ENCODE data around the gene SGCD. TPM values are rescaled to one million over a fixed set of nuclear protein-coding genes. Genes with fewer than 3 reads are reported as not detected.

SGCD gene
- polyA plus RNA-seq, 4 donors, result 0.22 to 7.5 (median 0.62) TPM

DNA sequence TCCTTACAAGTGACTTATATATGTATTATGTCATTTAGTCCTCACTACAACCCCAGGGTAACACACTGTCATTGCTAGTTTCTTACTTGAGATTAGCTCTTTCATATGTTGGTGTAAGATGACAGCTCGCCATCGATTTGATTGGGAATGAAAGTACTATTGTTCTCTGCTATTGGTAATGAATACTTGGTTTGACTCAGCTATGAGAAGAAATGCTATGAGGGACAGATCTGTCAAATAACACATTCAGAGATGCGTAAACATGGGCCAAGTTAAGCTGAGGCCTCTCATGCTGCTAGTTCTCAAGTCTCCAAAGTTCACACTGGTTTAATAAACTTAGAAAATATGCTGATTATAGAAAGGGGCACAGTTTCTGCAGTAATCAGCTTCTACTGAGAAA, 142.7 kb downstream of the SGCD start:
- no peak overlapping the region for H3K4me3 ChIP-seq (ENCODE audit: low read depth in 1 of 3, low read length in 3 of 3)
- H3K4me1 ChIP-seq (ENCODE audit: control insufficient read depth in 3 of 3, insufficient read depth in 2 of 3, low read depth in 1 of 3, low read length in 2 of 3), result no peaks in the 10 kb centered on the region
- H3K27me3 ChIP-seq (ENCODE audit: control insufficient read depth in 3 of 3, insufficient read depth in 3 of 3, low read length in 3 of 3), result no peaks in the 10 kb centered on the region
- H3K27ac ChIP-seq (ENCODE audit: low read depth in 1 of 3, low read length in 2 of 3), result no peak overlapping the region
- no peak for FAIRE-seq
- WGBS, 3 donors, result 74 to 84% (median 82%) methylated on average over 3 of the region's 3 CpGs
- DNase-seq, result no peak
- no peaks in the 10 kb centered on the region for H3K36me3 ChIP-seq (ENCODE audit: control insufficient read depth in 3 of 3, insufficient read depth in 2 of 3, low read depth in 1 of 3, low read length in 3 of 3)
- no peaks in the 10 kb centered on the region for H3K9me3 ChIP-seq (ENCODE audit: control insufficient read depth in 2 of 2, insufficient read depth in 1 of 2, low read depth in 1 of 2, low read length in 1 of 2)

DNA sequence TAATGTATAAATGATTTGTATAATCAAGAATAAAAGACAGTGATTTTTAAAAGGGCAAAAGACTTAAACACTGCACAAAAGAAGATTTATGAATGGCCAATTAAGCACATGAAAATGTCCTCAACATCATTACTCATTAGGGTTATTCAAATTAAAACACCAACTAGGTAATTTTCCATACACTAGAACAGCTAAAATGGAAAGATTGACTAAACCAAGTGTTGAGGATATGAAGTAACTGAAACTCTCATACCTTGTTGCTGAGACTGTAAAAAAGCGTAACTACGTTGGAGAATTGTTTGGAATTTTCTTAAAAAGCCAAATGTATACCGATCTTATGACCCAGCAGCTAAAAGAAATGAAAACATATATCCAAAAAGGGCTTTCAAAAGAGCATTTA, 144.9 kb downstream of the SGCD start:
- Histone ChIP-seq H3K27ac (ENCODE audit: low read depth in 1 of 3, low read length in 2 of 3) (no peak overlapping the region), H3K4me1 (ENCODE audit: control insufficient read depth in 3 of 3, insufficient read depth in 2 of 3, low read depth in 1 of 3, low read length in 2 of 3) (no peaks in the 10 kb centered on the region), H3K36me3 (ENCODE audit: control insufficient read depth in 3 of 3, insufficient read depth in 2 of 3, low read depth in 1 of 3, low read length in 3 of 3) (no peaks in the 10 kb centered on the region), H3K9me3 (ENCODE audit: control insufficient read depth in 2 of 2, insufficient read depth in 1 of 2, low read depth in 1 of 2, low read length in 1 of 2) (no peaks in the 10 kb centered on the region), H3K27me3 (ENCODE audit: control insufficient read depth in 3 of 3, insufficient read depth in 3 of 3, low read length in 3 of 3) (no peaks in the 10 kb centered on the region), H3K4me3 (ENCODE audit: low read depth in 1 of 3, low read length in 3 of 3) (no peak overlapping the region)
- no peak for FAIRE-seq
- WGBS, 3 donors, result 77 to 90% (median 88%) methylated on average over 3 of the region's 3 CpGs
- DNase-seq, result no peak

DNA sequence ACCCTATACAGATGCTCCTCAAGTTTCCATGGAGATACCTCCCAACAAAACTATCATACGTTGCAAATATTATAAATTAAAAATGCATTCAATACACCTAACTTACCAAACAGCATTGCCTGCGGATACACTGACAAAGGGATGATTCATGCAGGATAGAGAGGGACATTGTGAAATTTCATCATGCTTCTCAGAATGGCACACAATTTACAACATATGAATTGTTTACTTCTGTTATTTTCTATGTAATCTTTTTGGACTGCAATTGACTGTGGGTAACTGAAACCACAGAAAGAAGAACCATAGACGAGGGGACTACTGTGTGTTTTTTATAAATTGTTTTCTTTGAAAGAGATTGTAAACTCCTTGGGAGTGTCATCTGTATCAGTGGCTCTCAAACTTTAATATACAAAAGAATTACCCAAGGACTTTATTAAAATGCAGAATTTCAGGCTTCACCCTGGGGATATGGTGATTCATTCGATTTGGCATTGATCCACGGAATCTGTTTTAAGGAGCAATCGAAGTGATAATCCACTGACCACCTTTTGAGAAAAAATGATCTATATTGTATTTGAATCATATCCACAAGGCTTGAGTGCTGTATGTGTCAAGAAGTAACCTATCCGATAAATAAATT, 146.4 kb downstream of the SGCD start:
- Histone ChIP-seq H3K4me1 (ENCODE audit: control insufficient read depth in 3 of 3, insufficient read depth in 2 of 3, low read depth in 1 of 3, low read length in 2 of 3) (peaks cover 0 to 2% (median 0%) of the 10 kb centered on the region in 3 donors), H3K4me3 (ENCODE audit: low read depth in 1 of 3, low read length in 3 of 3) (no peak overlapping the region), H3K9me3 (ENCODE audit: control insufficient read depth in 2 of 2, insufficient read depth in 1 of 2, low read depth in 1 of 2, low read length in 1 of 2) (no peaks in the 10 kb centered on the region), H3K27me3 (ENCODE audit: control insufficient read depth in 3 of 3, insufficient read depth in 3 of 3, low read length in 3 of 3) (no peaks in the 10 kb centered on the region), H3K36me3 (ENCODE audit: control insufficient read depth in 3 of 3, insufficient read depth in 2 of 3, low read depth in 1 of 3, low read length in 3 of 3) (no peaks in the 10 kb centered on the region), H3K27ac (ENCODE audit: low read depth in 1 of 3, low read length in 2 of 3) (no peak overlapping the region)
- FAIRE-seq (no peak), DNase-seq (no peak)
- 56 to 63% (median 59%) methylated on average over 7 of the region's 7 CpGs for WGBS, 3 donors

DNA sequence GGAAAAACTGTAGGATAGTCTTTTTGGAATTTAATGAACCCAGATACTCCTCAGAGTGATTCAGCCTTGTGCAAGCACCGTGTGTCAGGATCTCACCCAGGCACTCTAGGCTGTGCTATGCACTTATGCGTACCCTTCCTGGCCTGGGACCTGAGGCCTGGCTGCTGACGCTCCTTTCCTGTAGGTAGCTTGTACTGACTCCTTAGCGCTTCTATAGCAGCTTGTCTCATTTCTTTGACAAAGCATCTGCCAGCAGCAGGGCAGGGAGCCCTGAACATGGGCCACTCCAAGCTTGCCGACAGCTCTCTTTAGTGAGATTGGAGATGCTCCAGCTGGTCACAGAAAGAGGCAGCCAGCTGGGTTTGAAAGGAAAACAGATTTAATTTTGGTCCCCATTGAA, 147.3 kb downstream of the SGCD start:
- no peak for FAIRE-seq
- DNase-seq, result no peak
- Histone ChIP-seq H3K9me3 (ENCODE audit: control insufficient read depth in 2 of 2, insufficient read depth in 1 of 2, low read depth in 1 of 2, low read length in 1 of 2) (no peaks in the 10 kb centered on the region), H3K27me3 (ENCODE audit: control insufficient read depth in 3 of 3, insufficient read depth in 3 of 3, low read length in 3 of 3) (no peaks in the 10 kb centered on the region), H3K27ac (ENCODE audit: low read depth in 1 of 3, low read length in 2 of 3) (peak overlapping the region in 1 of 3 donors; percentile 32), H3K4me3 (ENCODE audit: low read depth in 1 of 3, low read length in 3 of 3) (no peak overlapping the region), H3K4me1 (ENCODE audit: control insufficient read depth in 3 of 3, insufficient read depth in 2 of 3, low read depth in 1 of 3, low read length in 2 of 3) (peaks cover 0 to 2% (median 0%) of the 10 kb centered on the region in 3 donors), H3K36me3 (ENCODE audit: control insufficient read depth in 3 of 3, insufficient read depth in 2 of 3, low read depth in 1 of 3, low read length in 3 of 3) (no peaks in the 10 kb centered on the region)
- WGBS, 3 donors, result 59 to 76% (median 75%) methylated on average over 5 of the region's 5 CpGs

DNA sequence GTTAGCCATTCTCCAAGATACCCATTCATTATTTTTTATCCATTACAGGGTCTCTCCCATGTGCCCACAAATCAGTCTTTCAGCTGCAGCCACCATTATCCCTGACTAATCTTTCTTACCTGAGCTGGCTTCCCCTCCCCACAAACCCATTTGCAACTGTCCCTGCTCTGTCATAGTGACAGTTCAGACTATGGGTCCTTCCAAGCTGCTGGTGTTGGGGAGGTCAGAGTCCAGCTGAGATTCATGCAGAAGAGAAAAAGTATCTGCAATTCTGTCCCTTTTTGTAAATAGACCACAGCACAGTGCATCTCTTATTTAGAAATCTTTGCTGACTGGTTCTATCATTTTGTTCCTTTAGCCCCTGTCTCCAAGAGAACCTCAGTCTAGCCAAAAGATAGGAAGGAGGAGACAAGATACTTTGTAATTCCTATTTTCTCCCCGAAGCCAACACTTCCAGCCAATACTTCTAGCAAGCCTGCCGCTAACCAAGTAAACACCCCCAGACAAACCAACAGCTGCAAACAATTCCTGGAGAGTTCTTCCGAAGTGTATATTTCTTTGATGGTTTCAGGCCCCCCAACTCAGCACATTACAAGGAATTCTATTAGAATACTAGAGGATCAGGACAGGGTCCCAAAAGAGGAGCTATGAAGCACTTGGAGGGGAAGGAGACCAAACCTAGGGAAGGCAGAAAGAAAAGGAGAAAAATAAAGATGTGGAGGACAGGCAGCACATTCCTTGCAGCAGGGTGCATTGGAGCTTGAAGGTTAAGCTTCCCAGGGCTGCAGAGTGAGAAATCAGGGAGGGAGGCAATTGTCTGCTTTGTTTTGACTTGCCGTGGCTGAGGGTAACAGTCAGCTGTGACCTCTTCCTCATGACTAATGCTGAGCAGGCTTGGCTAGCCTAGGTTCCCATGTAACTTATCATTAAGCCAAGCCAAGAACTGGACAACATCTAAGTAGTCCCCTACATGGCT, 148.5 kb downstream of the SGCD start:
- WGBS, 3 donors, result 41 to 49% (median 46%) methylated on average over 4 of the region's 4 CpGs
- no peaks in the 10 kb centered on the region for H3K36me3 ChIP-seq (ENCODE audit: control insufficient read depth in 3 of 3, insufficient read depth in 2 of 3, low read depth in 1 of 3, low read length in 3 of 3)
- H3K9me3 ChIP-seq (ENCODE audit: control insufficient read depth in 2 of 2, insufficient read depth in 1 of 2, low read depth in 1 of 2, low read length in 1 of 2), result peaks cover 0 to 2% of the 10 kb centered on the region in 2 donors
- DNase-seq (no peak), FAIRE-seq (no peak)
- H3K4me3 ChIP-seq (ENCODE audit: low read depth in 1 of 3, low read length in 3 of 3), result no peak overlapping the region
- peak overlapping the region in 1 of 3 donors; percentile 72 for H3K27ac ChIP-seq (ENCODE audit: low read depth in 1 of 3, low read length in 2 of 3)
- H3K4me1 ChIP-seq (ENCODE audit: control insufficient read depth in 3 of 3, insufficient read depth in 2 of 3, low read depth in 1 of 3, low read length in 2 of 3), result peaks cover 0 to 2% (median 0%) of the 10 kb centered on the region in 3 donors
- H3K27me3 ChIP-seq (ENCODE audit: control insufficient read depth in 3 of 3, insufficient read depth in 3 of 3, low read length in 3 of 3), result no peaks in the 10 kb centered on the region

DNA sequence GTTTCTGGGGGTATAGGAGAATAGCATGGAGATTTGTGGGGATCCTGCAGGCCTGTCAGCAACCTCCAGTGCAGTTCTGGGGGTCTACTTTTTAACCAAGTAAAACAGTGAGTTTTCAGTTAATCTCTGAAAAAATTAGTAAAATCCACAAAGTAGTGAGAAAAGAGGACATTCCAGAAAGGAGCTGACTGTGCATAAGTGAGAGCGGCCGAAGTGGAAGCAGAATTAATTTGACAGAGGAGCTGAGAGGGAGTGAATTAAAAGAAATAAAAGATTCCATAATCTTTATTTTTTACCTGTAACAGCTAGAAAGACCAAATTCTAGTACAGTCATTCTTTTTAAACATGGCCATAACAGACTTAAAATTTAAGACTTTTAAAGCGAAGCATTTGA, 149.2 kb downstream of the SGCD start:
- DNase-seq, result no peak
- 78 to 88% (median 81%) methylated on average over 3 of the region's 3 CpGs for WGBS, 3 donors
- Histone ChIP-seq H3K27ac (ENCODE audit: low read depth in 1 of 3, low read length in 2 of 3) (peak overlapping the region in 1 of 3 donors; percentile 16), H3K4me1 (ENCODE audit: control insufficient read depth in 3 of 3, insufficient read depth in 2 of 3, low read depth in 1 of 3, low read length in 2 of 3) (peaks cover 0 to 2% (median 0%) of the 10 kb centered on the region in 3 donors), H3K9me3 (ENCODE audit: control insufficient read depth in 2 of 2, insufficient read depth in 1 of 2, low read depth in 1 of 2, low read length in 1 of 2) (peaks cover 0 to 2% of the 10 kb centered on the region in 2 donors), H3K27me3 (ENCODE audit: control insufficient read depth in 3 of 3, insufficient read depth in 3 of 3, low read length in 3 of 3) (no peaks in the 10 kb centered on the region), H3K36me3 (ENCODE audit: control insufficient read depth in 3 of 3, insufficient read depth in 2 of 3, low read depth in 1 of 3, low read length in 3 of 3) (no peaks in the 10 kb centered on the region), H3K4me3 (ENCODE audit: low read depth in 1 of 3, low read length in 3 of 3) (no peak overlapping the region)
- FAIRE-seq, result no peak

DNA sequence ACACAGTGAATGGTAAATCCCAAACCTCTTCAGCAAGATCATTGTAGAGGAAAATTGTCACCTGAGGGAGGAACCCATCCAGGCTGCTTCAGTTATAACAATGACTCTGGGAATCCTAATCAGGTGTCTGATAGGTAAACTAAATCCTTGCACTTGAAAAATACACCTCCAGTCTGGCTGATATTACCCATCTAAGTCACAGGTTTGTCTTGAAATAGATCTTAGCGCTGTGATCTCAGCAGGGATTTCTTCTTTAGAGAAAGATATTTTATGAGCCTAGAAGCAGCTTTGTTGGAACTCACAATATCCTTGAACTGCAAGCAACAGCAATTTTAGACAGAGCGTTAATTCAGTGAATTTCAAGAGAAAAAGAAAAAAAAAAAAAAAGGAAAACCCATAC, 149.7 kb downstream of the SGCD start:
- Histone ChIP-seq H3K9me3 (ENCODE audit: control insufficient read depth in 2 of 2, insufficient read depth in 1 of 2, low read depth in 1 of 2, low read length in 1 of 2) (peaks cover 0 to 2% of the 10 kb centered on the region in 2 donors), H3K27me3 (ENCODE audit: control insufficient read depth in 3 of 3, insufficient read depth in 3 of 3, low read length in 3 of 3) (no peaks in the 10 kb centered on the region), H3K36me3 (ENCODE audit: control insufficient read depth in 3 of 3, insufficient read depth in 2 of 3, low read depth in 1 of 3, low read length in 3 of 3) (no peaks in the 10 kb centered on the region), H3K4me3 (ENCODE audit: low read depth in 1 of 3, low read length in 3 of 3) (no peak overlapping the region), H3K27ac (ENCODE audit: low read depth in 1 of 3, low read length in 2 of 3) (no peak overlapping the region), H3K4me1 (ENCODE audit: control insufficient read depth in 3 of 3, insufficient read depth in 2 of 3, low read depth in 1 of 3, low read length in 2 of 3) (peaks cover 0 to 2% (median 0%) of the 10 kb centered on the region in 3 donors)
- no peak for DNase-seq
- no peak for FAIRE-seq
- WGBS, 3 donors, result 66 to 78% (median 73%) methylated on average over 2 of the region's 2 CpGs

DNA sequence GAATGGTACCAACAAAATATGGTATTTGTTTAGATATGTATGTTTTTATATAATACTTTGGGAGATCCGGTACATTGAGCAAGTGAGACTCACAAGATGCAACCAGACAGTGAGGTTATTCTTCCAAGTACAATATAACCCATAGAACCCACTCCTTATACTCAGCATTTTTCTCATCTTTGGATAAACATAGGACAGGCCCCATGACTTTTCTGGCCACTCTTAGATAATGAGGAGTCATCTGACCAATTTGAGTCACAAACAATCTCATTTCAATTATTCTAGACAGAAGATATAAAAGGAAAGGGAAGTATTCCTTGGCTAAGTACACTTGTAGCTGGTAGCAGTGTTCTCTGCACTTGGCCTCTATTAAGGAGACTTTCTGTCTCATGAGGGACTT, 150.2 kb downstream of the SGCD start:
- peaks cover 0 to 2% of the 10 kb centered on the region in 2 donors for H3K9me3 ChIP-seq (ENCODE audit: control insufficient read depth in 2 of 2, insufficient read depth in 1 of 2, low read depth in 1 of 2, low read length in 1 of 2)
- peaks cover 0 to 2% (median 0%) of the 10 kb centered on the region in 3 donors for H3K4me1 ChIP-seq (ENCODE audit: control insufficient read depth in 3 of 3, insufficient read depth in 2 of 3, low read depth in 1 of 3, low read length in 2 of 3)
- no peak for DNase-seq
- no peak overlapping the region for H3K4me3 ChIP-seq (ENCODE audit: low read depth in 1 of 3, low read length in 3 of 3)
- no peak for FAIRE-seq
- H3K27ac ChIP-seq (ENCODE audit: low read depth in 1 of 3, low read length in 2 of 3), result no peak overlapping the region
- H3K27me3 ChIP-seq (ENCODE audit: control insufficient read depth in 3 of 3, insufficient read depth in 3 of 3, low read length in 3 of 3), result no peaks in the 10 kb centered on the region
- no peaks in the 10 kb centered on the region for H3K36me3 ChIP-seq (ENCODE audit: control insufficient read depth in 3 of 3, insufficient read depth in 2 of 3, low read depth in 1 of 3, low read length in 3 of 3)
- WGBS, 3 donors, result 76 to 94% (median 93%) methylated on average over 1 of the region's 1 CpG
